Activated T-cell treated with anti-CD3 and anti-CD28 coated beads, Interleukin-2, amount 50 U/mL, for 72 hours (primary cell): Measurements from ENCODE around the gene MAGI2. TPM values are rescaled to one million over a fixed set of nuclear protein-coding genes. Genes with fewer than 3 reads are reported as not detected.

Source experiments
- ATAC-seq, 2 donors: fragments of 150-1000 bp; cut with Tn5 transposase; replicated peaks in 1 of 2; 2 replicates each; pipeline ENCODE4 v1.10.0; 2021; ENCODE audit warnings: moderate library complexity in 2 of 2, mild to moderate bottlenecking in 1 of 2
- DNase-seq, 2 donors: peaks; one replicate each; pipeline ENCODE4 v3.0.0; 2021 to 2022; ENCODE audit warnings: mixed read lengths in 1 of 2
- H3K27ac Mint-ChIP-seq: one replicate; pipeline ENCODE4 v1.8.0; 2022; ENCODE audit warnings: mild to moderate bottlenecking, moderate library complexity, mixed read lengths
- H3K27me3 Mint-ChIP-seq: one replicate; pipeline ENCODE4 v1.8.0; 2022; ENCODE audit warnings: low read depth, mixed read lengths
- H3K36me3 Mint-ChIP-seq, 2 donors: one replicate each; pipeline ENCODE4 v1.8.0; 2022; ENCODE audit warnings: mixed read lengths in 2 of 2, mild to moderate bottlenecking in 1 of 2; ENCODE audit not compliant: insufficient read depth in 2 of 2
- H3K4me1 Mint-ChIP-seq: one replicate; pipeline ENCODE4 v1.8.0; 2022; ENCODE audit warnings: low read depth, mixed read lengths
- H3K4me3 Mint-ChIP-seq, 2 donors: one replicate each; pipeline ENCODE4 v1.8.0; 2022; ENCODE audit warnings: mild to moderate bottlenecking in 2 of 2, mixed read lengths in 2 of 2, moderate library complexity in 2 of 2
- H3K9me3 Mint-ChIP-seq, 2 donors: one replicate each; pipeline ENCODE4 v1.8.0; 2022; ENCODE audit warnings: mixed read lengths in 2 of 2
- total RNA-seq, 2 donors: library from RNA; stranded (reverse); gene quantifications; one replicate each; pipeline ENCODE4 v1.2.3, GENCODE V29; 2022

MAGI2 gene
- total RNA-seq, 2 donors from 2014 or later: 0.31 to 0.44 TPM

- no peaks in the 10 kb centered on the region for H3K27me3 Mint-ChIP-seq
- no peak overlapping the region for H3K4me3 Mint-ChIP-seq
- no peak overlapping the region for H3K27ac Mint-ChIP-seq
- no peak for DNase-seq
- H3K4me1 Mint-ChIP-seq: no peaks in the 10 kb centered on the region
- ATAC-seq: no peak
- H3K36me3 Mint-ChIP-seq: no peaks in the 10 kb centered on the region
- no peaks in the 10 kb centered on the region for H3K9me3 Mint-ChIP-seq
Measured at GRCh38 chr7:78493401-78493800, 960.1 kb downstream of the MAGI2 start.

- Mint-ChIP-seq H3K9me3 (no peaks in the 10 kb centered on the region), H3K4me3 (no peak overlapping the region), H3K27me3 (no peaks in the 10 kb centered on the region), H3K4me1 (no peaks in the 10 kb centered on the region), H3K36me3 (no peaks in the 10 kb centered on the region), H3K27ac (no peak overlapping the region)
- DNase-seq: no peak
- ATAC-seq: no peak
Measured at GRCh38 chr7:78492146-78492545, 961.3 kb downstream of the MAGI2 start.

DNA sequence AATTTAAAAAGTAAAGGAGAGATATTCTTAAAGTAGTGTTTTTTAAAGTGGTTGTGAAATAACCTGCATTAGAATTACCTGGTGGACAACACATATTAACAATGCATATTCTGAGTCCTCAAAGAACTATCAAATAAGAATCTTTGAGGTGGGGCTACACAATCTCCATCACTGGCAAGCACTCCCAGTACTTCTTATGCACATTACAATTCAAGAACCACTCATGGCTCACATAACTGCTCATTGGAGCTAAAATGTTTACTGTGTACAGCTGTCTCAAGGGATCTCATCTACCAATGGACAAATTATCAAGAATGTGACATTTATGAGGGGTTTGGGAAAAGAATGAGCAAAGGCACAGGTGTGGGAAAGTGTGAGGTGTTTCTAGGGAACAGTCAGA lies 962.9 kb downstream of the MAGI2 start:
- H3K27ac Mint-ChIP-seq: no peak overlapping the region
- no peaks in the 10 kb centered on the region for H3K27me3 Mint-ChIP-seq
- no peaks in the 10 kb centered on the region for H3K4me1 Mint-ChIP-seq
- H3K4me3 Mint-ChIP-seq: no peak overlapping the region
- H3K36me3 Mint-ChIP-seq: no peaks in the 10 kb centered on the region
- H3K9me3 Mint-ChIP-seq: peaks cover 0 to 2% of the 10 kb centered on the region in 2 donors
- no peak for ATAC-seq
- DNase-seq: no peak

DNA sequence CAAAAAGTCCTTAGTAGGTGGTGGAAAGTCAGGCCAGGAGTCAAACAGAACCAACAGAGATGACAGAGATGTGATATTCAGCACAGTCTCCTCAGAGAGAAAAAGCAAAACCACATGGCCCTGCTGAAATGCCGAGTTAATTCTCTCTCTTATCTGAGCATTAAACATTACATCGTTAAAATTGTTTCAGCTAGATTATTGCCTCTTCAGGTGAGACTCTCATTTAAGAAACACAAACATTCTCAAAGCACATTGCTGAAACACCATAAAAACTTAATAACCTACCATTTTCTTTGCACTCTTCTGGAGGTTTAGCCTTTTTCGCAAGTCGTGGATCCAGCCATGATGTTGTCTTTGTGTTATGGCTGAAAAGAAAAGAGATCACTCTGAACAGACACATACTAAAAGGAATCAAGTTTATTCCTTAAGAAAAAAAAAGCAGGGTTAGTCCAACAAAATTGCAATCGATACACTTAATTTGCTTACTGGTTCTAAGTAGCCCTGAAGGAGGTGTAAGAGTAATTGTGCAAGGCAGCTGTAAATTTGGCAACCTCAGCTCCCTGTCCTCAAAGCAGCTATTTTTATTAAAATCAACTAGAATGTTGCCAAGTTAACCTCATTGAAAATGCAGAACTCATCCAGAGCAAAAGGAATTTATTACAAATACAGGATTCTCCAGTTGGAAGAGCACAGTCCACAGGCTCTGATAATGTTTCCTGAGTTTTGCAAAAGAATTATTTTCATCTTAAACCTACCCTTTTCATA lies 963.8 kb downstream of the MAGI2 start:
- no peak for ATAC-seq
- Mint-ChIP-seq H3K4me3 (no peak overlapping the region), H3K27ac (no peak overlapping the region), H3K27me3 (no peaks in the 10 kb centered on the region), H3K36me3 (no peaks in the 10 kb centered on the region), H3K9me3 (peaks cover 0 to 2% of the 10 kb centered on the region in 2 donors), H3K4me1 (no peaks in the 10 kb centered on the region)
- DNase-seq: no peak

DNA sequence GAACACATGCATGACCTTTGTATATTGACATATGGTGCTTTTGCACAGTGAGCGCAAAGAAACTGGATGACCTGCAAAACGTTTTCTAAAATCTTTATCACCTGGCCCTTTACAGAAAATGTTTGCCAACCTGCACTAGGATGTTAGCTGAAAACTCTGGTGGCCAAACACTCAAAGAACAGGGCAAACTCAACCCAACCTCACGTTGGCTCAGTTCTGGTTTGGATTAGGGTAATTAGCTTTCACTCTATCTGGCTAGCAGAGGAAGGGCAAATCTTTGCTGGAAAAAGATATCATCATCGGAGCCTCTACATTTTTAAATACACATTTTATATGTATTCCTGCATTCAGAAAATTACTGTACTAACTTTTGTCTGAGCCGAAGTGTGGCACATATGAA lies 966.0 kb downstream of the MAGI2 start:
- no peak overlapping the region for H3K27ac Mint-ChIP-seq
- H3K9me3 Mint-ChIP-seq: peaks cover 0 to 2% of the 10 kb centered on the region in 2 donors
- no peak for DNase-seq
- no peak for ATAC-seq
- no peak overlapping the region for H3K4me3 Mint-ChIP-seq
- no peaks in the 10 kb centered on the region for H3K36me3 Mint-ChIP-seq
- no peaks in the 10 kb centered on the region for H3K4me1 Mint-ChIP-seq
- H3K27me3 Mint-ChIP-seq: no peaks in the 10 kb centered on the region

DNA sequence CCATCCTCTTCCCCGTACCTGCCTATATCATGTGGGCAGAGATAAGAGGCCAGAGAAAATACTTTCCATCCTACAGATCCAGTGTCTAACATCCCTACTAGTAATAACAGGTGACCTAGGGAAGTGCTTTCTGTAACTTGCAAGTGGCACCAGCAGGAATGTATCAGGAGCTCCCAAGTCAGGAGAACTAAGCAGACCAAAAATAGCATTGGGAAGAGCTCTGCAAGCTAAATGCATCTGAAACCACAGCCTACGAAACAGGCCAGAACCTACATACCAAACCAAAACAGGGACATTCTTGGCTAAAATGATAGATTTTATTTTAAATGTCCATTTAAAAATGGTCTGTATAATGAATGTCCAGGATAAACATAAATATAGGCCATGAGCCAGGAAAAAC lies 974.1 kb downstream of the MAGI2 start:
- Mint-ChIP-seq H3K9me3 (peaks cover 0 to 1% of the 10 kb centered on the region in 2 donors), H3K36me3 (no peaks in the 10 kb centered on the region), H3K4me1 (no peaks in the 10 kb centered on the region), H3K4me3 (no peak overlapping the region), H3K27me3 (no peaks in the 10 kb centered on the region), H3K27ac (no peak overlapping the region)
- no peak for ATAC-seq
- DNase-seq: no peak

GRCh38 chr7:78476851-78477405 lies 976.5 kb downstream of the MAGI2 start:
- Mint-ChIP-seq H3K4me3 (no peak overlapping the region), H3K4me1 (no peaks in the 10 kb centered on the region), H3K36me3 (no peaks in the 10 kb centered on the region), H3K27me3 (no peaks in the 10 kb centered on the region), H3K9me3 (peaks cover 0 to 1% of the 10 kb centered on the region in 2 donors), H3K27ac (no peak overlapping the region)
- DNase-seq (no peak), ATAC-seq (no peak)

DNA sequence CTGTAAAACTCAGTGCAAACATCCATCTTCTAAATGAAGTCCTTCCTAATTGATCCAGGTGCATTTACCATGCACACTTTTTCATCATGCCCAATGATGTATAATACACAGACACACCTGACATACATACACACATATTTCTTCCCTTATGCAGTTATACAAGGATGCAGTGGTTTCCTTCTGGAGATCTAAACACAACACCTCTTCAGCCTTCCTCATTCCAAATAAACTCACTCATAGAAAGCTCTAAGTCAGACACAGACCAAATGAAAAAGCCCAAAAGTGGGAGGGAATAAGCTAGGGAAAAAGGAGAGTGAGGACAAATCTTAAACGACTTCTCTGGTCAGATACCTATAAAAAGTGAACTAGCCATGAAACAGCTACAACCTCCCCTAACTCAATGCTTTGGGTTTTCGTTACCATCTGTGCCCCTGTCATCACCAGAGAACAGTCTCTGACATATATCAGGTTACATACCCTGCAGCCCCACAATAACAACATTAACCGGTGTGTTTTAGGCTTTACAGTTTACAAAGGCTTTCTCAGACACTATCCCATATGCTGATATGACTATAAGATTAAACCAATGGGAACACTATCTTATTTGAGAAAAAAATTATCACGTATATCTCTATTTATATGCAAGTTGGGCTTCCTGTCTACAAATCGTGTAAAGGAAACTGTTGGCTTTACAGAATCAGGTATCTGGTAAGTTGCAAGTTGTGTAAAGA lies 979.7 kb downstream of the MAGI2 start:
- Mint-ChIP-seq H3K36me3 (no peaks in the 10 kb centered on the region), H3K9me3 (no peaks in the 10 kb centered on the region), H3K27me3 (no peaks in the 10 kb centered on the region), H3K27ac (no peak overlapping the region), H3K4me3 (no peak overlapping the region), H3K4me1 (no peaks in the 10 kb centered on the region)
- DNase-seq (no peak), ATAC-seq (no peak)

GRCh38 chr7:78473021-78473420 lies 980.4 kb downstream of the MAGI2 start:
- Mint-ChIP-seq H3K27me3 (no peaks in the 10 kb centered on the region), H3K36me3 (no peaks in the 10 kb centered on the region), H3K4me1 (no peaks in the 10 kb centered on the region), H3K4me3 (no peak overlapping the region), H3K9me3 (no peaks in the 10 kb centered on the region), H3K27ac (no peak overlapping the region)
- no peak for ATAC-seq
- no peak for DNase-seq

DNA sequence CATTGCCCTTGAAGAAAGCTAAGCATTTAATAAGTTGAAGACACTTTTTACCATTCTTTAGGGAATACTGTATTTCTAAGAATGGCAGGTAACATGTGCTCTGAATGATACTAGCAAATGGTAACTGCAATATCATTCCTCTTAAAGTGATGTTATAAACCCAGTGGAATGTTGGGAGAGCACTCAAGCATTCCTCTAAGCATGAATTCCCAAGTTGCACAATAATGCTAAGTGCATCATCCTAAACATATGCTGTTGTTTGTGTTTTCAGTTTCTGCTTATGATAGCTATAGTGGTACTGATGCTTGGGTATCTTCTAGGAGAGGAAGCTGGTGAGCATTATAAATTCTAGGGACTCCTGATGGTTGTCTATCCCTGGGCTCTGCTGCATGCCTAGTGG lies 980.9 kb downstream of the MAGI2 start:
- Mint-ChIP-seq H3K36me3 (no peaks in the 10 kb centered on the region), H3K4me3 (no peak overlapping the region), H3K27me3 (no peaks in the 10 kb centered on the region), H3K4me1 (no peaks in the 10 kb centered on the region), H3K9me3 (no peaks in the 10 kb centered on the region), H3K27ac (no peak overlapping the region)
- no peak for ATAC-seq
- no peak for DNase-seq

- DNase-seq: no peak
Measured at GRCh38 chr7:78465894-78466293, 987.6 kb downstream of the MAGI2 start.

GRCh38 chr7:78463039-78463438 lies 990.4 kb downstream of the MAGI2 start:
- DNase-seq (no peak), ATAC-seq (no peak)

More at GRCh38 chr7:78465894-78466293, 987.6 kb downstream of the MAGI2 start:
- Mint-ChIP-seq H3K27ac (no peak overlapping the region), H3K36me3 (no peaks in the 10 kb centered on the region), H3K27me3 (no peaks in the 10 kb centered on the region), H3K4me3 (no peak overlapping the region), H3K9me3 (no peaks in the 10 kb centered on the region), H3K4me1 (no peaks in the 10 kb centered on the region)
- no peak for ATAC-seq

DNA sequence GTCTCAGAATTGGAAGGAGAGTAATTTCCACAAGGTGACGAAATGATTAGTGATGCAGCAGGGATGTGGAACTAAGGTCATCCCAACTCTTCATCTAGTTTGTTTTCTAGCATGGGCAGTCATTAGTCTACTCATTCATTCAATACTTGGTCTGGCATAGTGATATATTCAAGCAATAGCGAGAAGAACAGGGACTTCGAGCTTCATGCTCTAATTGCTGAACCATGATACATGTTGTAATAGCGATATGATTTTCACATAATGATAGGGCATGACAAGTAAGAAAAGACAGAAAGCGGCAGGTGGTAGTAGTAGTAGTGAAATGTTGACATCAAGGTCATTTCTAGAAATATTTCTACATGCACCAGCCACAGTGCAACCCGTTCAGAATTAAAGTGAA lies 1002.8 kb downstream of the MAGI2 start:
- Mint-ChIP-seq H3K4me3 (no peak overlapping the region), H3K9me3 (peaks cover 0 to 1% of the 10 kb centered on the region in 2 donors), H3K4me1 (no peaks in the 10 kb centered on the region), H3K27ac (no peak overlapping the region), H3K27me3 (no peaks in the 10 kb centered on the region), H3K36me3 (no peaks in the 10 kb centered on the region)
- no peak for DNase-seq
- ATAC-seq: no peak

More at GRCh38 chr7:78463039-78463438, 990.4 kb downstream of the MAGI2 start:
- no peaks in the 10 kb centered on the region for H3K36me3 Mint-ChIP-seq
- H3K9me3 Mint-ChIP-seq: no peaks in the 10 kb centered on the region
- no peak overlapping the region for H3K27ac Mint-ChIP-seq
- no peaks in the 10 kb centered on the region for H3K4me1 Mint-ChIP-seq
- H3K27me3 Mint-ChIP-seq: no peaks in the 10 kb centered on the region
- H3K4me3 Mint-ChIP-seq: no peak overlapping the region
